Heart left ventricle (tissue), 16 donors: Measurements from ENCODE around the gene ANKRD44. TPM values are rescaled to one million over a fixed set of nuclear protein-coding genes. Genes with fewer than 3 reads are reported as not detected.

Experiments
- ATAC-seq, 4 donors: fragments of 200-7000 bp; cut with Tn5 transposase; one replicate each; pipeline ENCODE4 v1.9.1; 2020 to 2022; ENCODE audit warnings: moderate library complexity in 4 of 4, mild to moderate bottlenecking in 3 of 4, moderate number of reproducible peaks in 1 of 4
- DNase-seq, 5 donors: peaks; one replicate each; pipeline ENCODE4 v3.0.0-alpha.2; 2020
- H3K27ac ChIP-seq, 12 donors: fragments of 200-600 bp; sonication (generic) in 4 of 12; one replicate each; pipeline versions ENCODE4 v1.5.0 to v1.8.0; 2016 to 2022; ENCODE audit warnings: mild to moderate bottlenecking in 2 of 12
- H3K27me3 ChIP-seq, 9 donors: fragments of 200-600 bp; sonication (generic) in 2 of 9; one replicate each; pipeline versions ENCODE4 v1.5.1 to v1.8.0; 2016 to 2022; ENCODE audit warnings: mild to moderate bottlenecking in 3 of 9
- H3K36me3 ChIP-seq, 9 donors: fragments of 200-600 bp; sonication (generic) in 2 of 9; one replicate each; pipeline versions ENCODE4 v1.5.0 to v1.8.0; 2018 to 2022; ENCODE audit warnings: mild to moderate bottlenecking in 2 of 9
- H3K4me1 ChIP-seq, 12 donors: fragments of 200-600 bp; sonication (generic) in 4 of 12; one replicate each; pipeline versions ENCODE4 v1.5.0 to v1.8.0; 2016 to 2022; ENCODE audit warnings: mild to moderate bottlenecking in 3 of 12
- H3K4me3 ChIP-seq, 12 donors: fragments of 200-600 bp; sonication (generic) in 4 of 12; one replicate each; pipeline versions ENCODE4 v1.5.0 to v1.8.0; 2017 to 2022; ENCODE audit warnings: mild to moderate bottlenecking in 9 of 12, moderate library complexity in 4 of 12
- H3K9me3 ChIP-seq, 12 donors: fragments of 200-600 bp; sonication (generic) in 4 of 12; one replicate each; pipeline versions ENCODE4 v1.5.0 to v1.8.0; 2016 to 2022; ENCODE audit warnings: mild to moderate bottlenecking in 1 of 12
- POLR2A ChIP-seq, 2 donors: fragments of 450-650 bp; IDR thresholded peaks; one replicate each; pipeline ENCODE4 v1.6.1; 2017; ENCODE audit warnings: antibody characterized with exemption in 2 of 2, mild to moderate bottlenecking in 2 of 2, moderate library complexity in 2 of 2
- WGBS, 4 donors: extraction: QIAGEN DNeasy Blood & Tissue Kit in 2 of 4; methylation state at CpG; one replicate each; pipeline versions ENCODE4 v1.1.5 to v1.1.7; 2013 to 2018; 5-methylcytosine and 5-hydroxymethylcytosine counted together
- intact Hi-C, 10 donors: fragments of 100-400 bp; cut with DNase I; formaldehyde crosslinking; loops; one replicate each; pipeline versions ENCODE4 v1.11.1 to v1.14.2; 2022
- polyA plus RNA-seq, 2 donors: library from polyadenylated mRNA; stranded (reverse); fragments of 200-250 nt; gene quantifications; one replicate each; pipeline ENCODE4 v1.2.3, GENCODE V29; 2013
- total RNA-seq, 9 donors: library from RNA; depleted of rRNA in 2 of 9; stranded (reverse); fragments of >200 nt in 2 of 9; fragmentation: NEBNext Ultra II Directional in 3 of 9; extraction: Animal tissue kit (Norgen Biotek cat#: 25700) in 3 of 9; gene quantifications; one replicate each; pipeline versions ENCODE4 v1.1.0 to v1.2.4, GENCODE V29; 2016 to 2023
- TF ChIP-seq, protein P1 (sequence below), 12 donors: fragments of 200-600 bp; sonication (generic) in 4 of 12; IDR thresholded peaks; one replicate each; pipeline versions ENCODE4 v1.5.0 to v1.8.0; 2018 to 2022; ENCODE audit warnings: antibody characterized with exemption in 12 of 12, mild to moderate bottlenecking in 5 of 12
- donor health status: ischemic (EF 13 %, LVEDD 7.1; RV severe dilation, severe dysfunction).
- donor health status: healthy with polysubstance abuse.
- donor health status: DM: no; HTN: yes; CAD: no.
- donor health status: DM: no; HTN: no; CAD: no.
- donor health status: ischemic (EF 25% LVEDD 6.9; RV normal size, moderate dysfunction).
- donor health status: ischemic (EF 25% LVEDD 5.7; RV mildly dilated, moderate dysfunction).
- donor health status: healthy.
- donor health status: DM: yes; HTN: yes; CAD: no.
- donor health status: ischemic (EF 35%, LVEDD 5.7; RV mildly dilated, moderate dysfunction).
- donor health status: nonischemic (EF 11% LVEDD 7.7; RV severe dilation, severe dysfunction).
- donor health status: DM: yes; HTN: yes; CAD: no.
- donor health status: PGD.
- donor health status: ischemic (EF 29% LVEDD 5.4; RV normal size, mild dysfunction).
- donor health status: nonischemic (EF 23%, LVEDD 6.1; RV moderate dilation, normal function).

The ANKRD44 gene
- total and polyA plus RNA-seq, 11 donors: 2.4 to 30.6 (median 8.4) TPM

DNA sequence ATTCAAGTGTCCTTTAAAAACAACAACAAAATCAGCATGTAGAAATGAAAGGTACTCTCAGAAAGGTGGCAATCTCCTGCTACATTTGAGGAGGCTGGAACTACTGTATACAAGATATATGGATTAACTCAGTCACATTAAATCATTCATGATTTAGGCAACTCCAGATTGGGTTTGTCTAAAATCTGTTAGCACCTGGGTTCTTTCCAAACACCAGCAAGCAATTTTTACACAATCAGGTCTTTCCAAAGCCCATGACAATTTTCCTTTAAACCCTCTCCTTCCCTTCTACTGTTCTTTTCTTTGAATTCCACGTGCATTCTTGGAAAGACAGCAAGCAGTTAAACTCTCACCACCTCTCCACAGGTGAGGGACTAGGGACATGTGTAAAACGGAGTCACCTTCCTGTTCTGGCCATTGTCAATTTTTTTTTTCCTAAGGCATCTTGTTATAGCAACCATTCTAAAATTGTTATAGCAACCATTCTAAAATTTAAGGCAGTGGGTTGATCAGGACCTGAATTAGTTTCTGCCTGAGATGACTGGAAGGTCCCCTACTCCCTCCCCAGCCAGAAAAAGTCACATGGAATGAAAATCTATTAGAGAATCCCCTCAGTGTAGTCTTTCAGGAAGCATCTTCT is 113.9 kb downstream of the ANKRD44 start:
- intact Hi-C loops: loop anchor here in 3 of 10 donors (10.0 kb wide), 1 partner anchor 578 kb away; no protein-coding TSS in a partner anchor
- Histone ChIP-seq H3K27me3 (no peaks in the 10 kb centered on the region), H3K4me1 (peaks cover 0 to 71% (median 20%) of the 10 kb centered on the region in 12 donors), H3K36me3 (no peaks in the 10 kb centered on the region), H3K4me3 (no peak overlapping the region), H3K27ac (peak overlapping the region in 1 of 12 donors; percentile 82), H3K9me3 (no peaks in the 10 kb centered on the region)
- WGBS, 4 donors: 13 to 31% (median 24%) methylated on average over 1 to 2 of the region's 2 CpGs
- ATAC-seq (no peak), DNase-seq (no peak)
- TF ChIP-seq, protein P1, sequence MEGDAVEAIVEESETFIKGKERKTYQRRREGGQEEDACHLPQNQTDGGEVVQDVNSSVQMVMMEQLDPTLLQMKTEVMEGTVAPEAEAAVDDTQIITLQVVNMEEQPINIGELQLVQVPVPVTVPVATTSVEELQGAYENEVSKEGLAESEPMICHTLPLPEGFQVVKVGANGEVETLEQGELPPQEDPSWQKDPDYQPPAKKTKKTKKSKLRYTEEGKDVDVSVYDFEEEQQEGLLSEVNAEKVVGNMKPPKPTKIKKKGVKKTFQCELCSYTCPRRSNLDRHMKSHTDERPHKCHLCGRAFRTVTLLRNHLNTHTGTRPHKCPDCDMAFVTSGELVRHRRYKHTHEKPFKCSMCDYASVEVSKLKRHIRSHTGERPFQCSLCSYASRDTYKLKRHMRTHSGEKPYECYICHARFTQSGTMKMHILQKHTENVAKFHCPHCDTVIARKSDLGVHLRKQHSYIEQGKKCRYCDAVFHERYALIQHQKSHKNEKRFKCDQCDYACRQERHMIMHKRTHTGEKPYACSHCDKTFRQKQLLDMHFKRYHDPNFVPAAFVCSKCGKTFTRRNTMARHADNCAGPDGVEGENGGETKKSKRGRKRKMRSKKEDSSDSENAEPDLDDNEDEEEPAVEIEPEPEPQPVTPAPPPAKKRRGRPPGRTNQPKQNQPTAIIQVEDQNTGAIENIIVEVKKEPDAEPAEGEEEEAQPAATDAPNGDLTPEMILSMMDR (IDR thresholded peaks at IDR 0.05): no peak
- no peak for TF ChIP-seq POLR2A (IDR thresholded peaks at IDR 0.05)

GRCh38 chr2:197195518-197195917 is 115.1 kb downstream of the ANKRD44 start:
- intact Hi-C loops: loop anchor here in 3 of 10 donors (10.0 kb wide), 1 partner anchor 579 kb away; no protein-coding TSS in a partner anchor
- 24 to 36% (median 29%) methylated on average over 3 of the region's 3 CpGs for WGBS, 4 donors
- ATAC-seq: no peak

DNA sequence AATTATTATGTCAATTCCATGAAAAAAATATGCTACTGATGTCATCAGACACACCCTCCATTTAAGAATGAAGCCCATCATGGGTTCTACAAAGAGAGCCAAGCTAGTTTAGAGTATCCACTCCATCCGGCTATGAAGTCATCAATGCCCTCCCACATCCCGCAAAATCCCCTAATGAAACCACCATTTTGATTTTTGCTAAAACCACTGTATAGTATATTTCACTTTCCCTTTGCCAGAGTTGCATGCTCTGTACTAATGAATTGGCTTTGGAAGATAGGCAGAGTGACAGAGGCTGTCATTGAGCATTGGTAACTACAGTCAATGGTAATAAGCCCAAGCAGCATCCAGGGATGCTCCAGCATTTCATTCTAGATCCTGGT is 118.6 kb downstream of the ANKRD44 start:
- 70 to 84% (median 74%) methylated on average over 2 of the region's 2 CpGs for WGBS, 4 donors
- Histone ChIP-seq H3K9me3 (no peaks in the 10 kb centered on the region), H3K27me3 (no peaks in the 10 kb centered on the region), H3K4me1 (peaks cover 0 to 29% (median 12%) of the 10 kb centered on the region in 12 donors), H3K27ac (peak overlapping the region in 1 of 12 donors; percentile 18), H3K36me3 (no peaks in the 10 kb centered on the region), H3K4me3 (no peak overlapping the region)
- no peak for ATAC-seq
- no peak for DNase-seq
- intact Hi-C loops: loop anchor here (1.0 to 10.0 kb wide), 10 partner anchors 75 to 583 kb away; partner anchors contain the start of gene ANKRD44 (in 9 of the 10)
- TF ChIP-seq POLR2A (IDR thresholded peaks at IDR 0.05): no peak
- TF ChIP-seq, protein P1 (IDR thresholded peaks at IDR 0.05): no peak

More at GRCh38 chr2:197195518-197195917, 115.1 kb downstream of the ANKRD44 start:
- no peaks in the 10 kb centered on the region for H3K27me3 ChIP-seq
- H3K9me3 ChIP-seq: no peaks in the 10 kb centered on the region
- H3K4me3 ChIP-seq: no peak overlapping the region
- H3K27ac ChIP-seq: peak overlapping the region in 2 of 12 donors; percentile 30 to 82
- DNase-seq: no peak
- H3K36me3 ChIP-seq: no peaks in the 10 kb centered on the region
- TF ChIP-seq POLR2A (IDR thresholded peaks at IDR 0.05): no peak
- TF ChIP-seq, protein P1 (IDR thresholded peaks at IDR 0.05): no peak
- H3K4me1 ChIP-seq: peaks cover 0 to 60% (median 20%) of the 10 kb centered on the region in 12 donors

- 33 to 50% (median 41%) methylated on average over 4 of the region's 4 CpGs for WGBS, 4 donors
- Histone ChIP-seq H3K36me3 (no peaks in the 10 kb centered on the region), H3K9me3 (no peaks in the 10 kb centered on the region), H3K4me3 (no peak overlapping the region), H3K4me1 (peaks cover 0 to 24% (median 11%) of the 10 kb centered on the region in 12 donors), H3K27ac (peak overlapping the region in 1 of 12 donors; percentile 18), H3K27me3 (no peaks in the 10 kb centered on the region)
- no peak for DNase-seq
- intact Hi-C loops: loop anchor here (1.0 to 10.0 kb wide), 10 partner anchors 74 to 583 kb away; partner anchors contain the start of gene ANKRD44 (in 9 of the 10)
- no peak for ATAC-seq
- no peak for TF ChIP-seq POLR2A (IDR thresholded peaks at IDR 0.05)
- TF ChIP-seq, protein P1 (IDR thresholded peaks at IDR 0.05): peak; percentile 55 to 80 (median 72)
Observed at GRCh38 chr2:197191177-197191939, 119.2 kb downstream of the ANKRD44 start.
